ACC112 (cell line): Measurements from ENCODE around the gene PDE3B.
"Not testable (repeated sequence)": the region's sequence is repeated elsewhere in the genome, so short reads cannot be mapped to it uniquely, and the experiment has no call there.

ENCODE experiments used
- H2AFZ ChIP-seq: fragments of 200-600 bp; sonication (generic); one replicate; pipeline ENCODE4 v1.6.0; 2017; ENCODE audit warnings: antibody characterized with exemption, low read length; ENCODE audit not compliant: unreplicated experiment
- H3K27ac ChIP-seq: fragments of 200-600 bp; sonication (generic); 2 replicates; pipeline ENCODE4 v1.5.1; 2014; ENCODE audit warnings: low read depth, mild to moderate bottlenecking, antibody characterized with exemption, low read length, moderate library complexity
- H3K27me3 ChIP-seq: fragments of 200-600 bp; sonication (generic); 2 replicates; pipeline ENCODE4 v1.6.1; 2014; ENCODE audit warnings: mild to moderate bottlenecking, antibody characterized with exemption, low read length, moderate library complexity, mixed read lengths; ENCODE audit not compliant: insufficient read depth
- H3K36me3 ChIP-seq: fragments of 200-600 bp; sonication (generic); 2 replicates; pipeline ENCODE4 v1.6.1; 2016; ENCODE audit warnings: mild to moderate bottlenecking, antibody characterized with exemption, low read length, moderate library complexity, mixed read lengths; ENCODE audit not compliant: insufficient read depth
- H3K4me1 ChIP-seq: fragments of 200-600 bp; sonication (generic); one replicate; pipeline ENCODE4 v1.6.1; 2016; ENCODE audit warnings: low read length, mixed read lengths; ENCODE audit not compliant: insufficient read depth, unreplicated experiment, control insufficient read depth
- H3K4me3 ChIP-seq: fragments of 200-600 bp; sonication (generic); 2 replicates; pipeline ENCODE4 v1.5.1; 2014; ENCODE audit warnings: mild to moderate bottlenecking, low read depth, low read length
- H3K79me2 ChIP-seq: fragments of 200-600 bp; sonication (generic); one replicate; pipeline ENCODE4 v1.6.0; 2016; ENCODE audit warnings: low read length; ENCODE audit not compliant: control insufficient read depth, unreplicated experiment, insufficient read depth

PDE3B gene

DNA sequence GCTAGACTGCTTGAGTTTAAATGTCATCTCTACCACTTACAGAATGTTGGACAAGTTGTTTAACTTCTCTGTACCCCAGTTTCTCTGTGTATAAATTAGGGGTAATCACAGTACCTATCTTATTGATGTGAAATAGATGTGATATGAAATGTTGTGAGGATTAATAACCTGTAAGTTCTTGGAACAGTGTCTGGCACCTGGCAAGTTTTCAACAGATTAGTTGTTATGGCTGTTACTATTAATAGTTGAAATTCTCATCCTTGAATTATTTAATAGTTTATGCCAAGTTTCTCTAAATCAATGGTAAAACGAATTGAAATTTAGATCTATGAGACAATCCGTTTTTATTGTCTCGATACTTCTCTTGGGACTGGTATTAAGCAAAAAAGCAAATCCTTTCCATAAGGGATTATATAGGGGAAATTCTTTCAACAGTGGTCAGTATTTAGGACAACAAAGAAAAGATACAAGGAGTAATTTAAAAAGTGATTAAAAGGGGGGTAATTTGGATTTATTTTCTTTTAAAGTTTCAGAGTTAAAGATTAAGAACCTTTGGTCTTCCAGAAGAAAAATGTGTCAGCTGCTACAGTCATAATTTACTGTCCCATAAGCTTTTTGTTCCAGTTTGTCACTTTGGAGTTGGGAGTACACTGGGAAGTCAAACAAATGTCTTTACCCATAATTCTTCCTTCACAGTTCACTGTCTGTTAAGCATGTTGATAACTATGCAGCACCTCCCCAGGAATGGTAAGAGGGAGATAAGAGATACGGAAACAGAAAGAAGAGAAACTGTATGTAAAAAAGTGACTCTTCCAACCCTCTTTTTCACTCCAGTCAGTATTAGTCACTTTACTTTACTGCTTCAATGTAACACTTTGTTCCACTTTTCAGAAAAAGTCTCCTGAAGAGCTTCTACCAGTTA is 13.2 kb downstream of the PDE3B start:
- Histone ChIP-seq H2AFZ (no peak overlapping the region), H3K36me3 (no peaks in the 10 kb centered on the region), H3K27ac (no peak overlapping the region), H3K27me3 (peaks cover 60% of the 10 kb centered on the region), H3K4me1 (no peaks in the 10 kb centered on the region), H3K79me2 (no peaks in the 10 kb centered on the region), H3K4me3 (no peak overlapping the region)

DNA sequence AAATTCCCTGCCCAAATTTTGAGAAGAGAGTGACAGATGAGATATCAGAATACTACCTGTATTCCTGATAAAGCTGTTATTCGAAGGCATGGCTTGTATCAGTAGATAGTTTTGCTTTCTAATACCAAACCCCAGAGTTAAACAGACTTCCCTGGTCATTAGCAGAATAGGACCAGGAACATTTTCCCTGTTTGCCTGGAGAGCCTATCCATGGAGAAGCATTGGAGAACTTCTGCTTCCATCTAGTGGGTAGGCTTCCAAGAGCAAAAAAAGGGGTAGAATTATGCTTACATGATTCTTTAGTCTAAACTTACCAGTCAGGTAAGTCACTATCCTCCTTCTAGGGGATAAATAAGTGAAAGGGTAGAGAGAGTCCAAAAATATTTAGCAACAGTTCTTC is 14.2 kb downstream of the PDE3B start:
- H3K79me2 ChIP-seq, result no peaks in the 10 kb centered on the region

DNA sequence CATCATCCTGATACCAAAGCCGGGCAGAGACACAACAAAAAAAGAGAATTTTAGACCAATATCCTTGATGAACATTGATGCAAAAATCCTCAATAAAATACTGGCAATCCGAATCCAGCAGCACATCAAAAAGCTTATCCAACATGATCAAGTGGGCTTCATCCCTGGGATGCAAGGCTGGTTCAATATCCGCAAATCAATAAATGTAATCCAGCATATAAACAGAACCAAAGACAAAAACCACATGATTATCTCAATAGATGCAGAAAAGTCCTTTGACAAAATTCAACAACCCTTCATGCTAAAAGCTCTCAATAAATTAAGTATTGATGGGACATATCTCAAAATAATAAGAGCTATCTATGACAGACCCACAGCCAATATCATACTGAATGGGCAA is 21.3 kb downstream of the PDE3B start:
- not testable (repeated sequence) for H2AFZ ChIP-seq, H3K27ac ChIP-seq, H3K4me3 ChIP-seq, H3K79me2 ChIP-seq, H3K27me3 ChIP-seq, H3K36me3 ChIP-seq, H3K4me1 ChIP-seq

More for the DNA sequence above, 14.2 kb downstream of the PDE3B start:
- Histone ChIP-seq H3K4me1 (no peaks in the 10 kb centered on the region), H2AFZ (no peak overlapping the region), H3K36me3 (no peaks in the 10 kb centered on the region), H3K27me3 (peaks cover 50% of the 10 kb centered on the region), H3K4me3 (no peak overlapping the region), H3K27ac (no peak overlapping the region)

DNA sequence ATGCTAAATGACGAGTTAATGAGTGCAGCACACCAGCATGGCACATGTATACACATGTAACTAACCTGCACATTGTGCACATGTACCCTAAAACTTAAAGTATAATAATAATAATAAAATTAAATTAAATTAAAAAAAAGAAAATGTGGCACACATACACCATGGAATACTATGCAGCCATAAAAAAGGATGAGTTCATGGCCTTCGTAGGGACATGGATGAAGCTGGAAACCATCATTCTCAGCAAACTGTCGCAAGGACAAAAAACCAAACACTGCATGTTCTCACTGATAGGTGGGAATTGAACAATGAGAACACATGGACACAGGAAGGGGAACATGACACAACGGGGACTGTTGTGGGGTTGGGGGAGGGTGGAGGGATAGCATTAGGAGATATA is 23.7 kb downstream of the PDE3B start:
- H3K4me1 ChIP-seq, H3K79me2 ChIP-seq, H3K36me3 ChIP-seq, H3K27me3 ChIP-seq, H2AFZ ChIP-seq, H3K4me3 ChIP-seq, H3K27ac ChIP-seq: not testable (repeated sequence)

DNA sequence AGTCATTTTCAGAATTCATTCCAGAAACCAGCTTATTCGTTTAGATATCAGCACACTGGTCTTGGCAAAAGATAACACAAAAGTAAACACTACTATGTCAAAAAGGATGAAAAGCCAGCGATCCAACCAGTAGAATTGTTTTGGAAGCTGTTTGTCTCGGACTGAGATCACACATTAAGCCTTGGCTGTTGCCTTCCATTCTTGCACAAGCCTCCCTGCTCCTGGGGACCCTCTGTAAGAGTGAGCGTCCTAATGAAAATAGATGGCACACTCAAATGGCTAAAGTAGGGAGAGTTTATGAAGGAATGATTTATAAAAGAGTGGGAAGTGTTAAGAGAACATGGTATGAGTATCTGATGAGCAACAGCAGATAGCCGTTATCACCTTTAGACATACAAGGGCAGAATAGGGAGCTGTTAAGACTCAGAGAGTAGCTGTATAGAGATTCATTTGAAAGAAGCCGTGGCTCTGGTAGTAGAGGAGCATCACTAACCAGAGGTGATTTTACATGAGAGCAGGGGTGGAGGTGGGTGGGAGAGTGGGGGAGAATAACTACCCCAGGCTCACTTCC is 25.2 kb downstream of the PDE3B start:
- H3K4me1 ChIP-seq, result no peaks in the 10 kb centered on the region
- no peak overlapping the region for H2AFZ ChIP-seq
- H3K4me3 ChIP-seq, result no peak overlapping the region
- H3K27ac ChIP-seq, result no peak overlapping the region
- H3K36me3 ChIP-seq, result no peaks in the 10 kb centered on the region
- H3K27me3 ChIP-seq, result no peaks in the 10 kb centered on the region
- H3K79me2 ChIP-seq, result no peaks in the 10 kb centered on the region

DNA sequence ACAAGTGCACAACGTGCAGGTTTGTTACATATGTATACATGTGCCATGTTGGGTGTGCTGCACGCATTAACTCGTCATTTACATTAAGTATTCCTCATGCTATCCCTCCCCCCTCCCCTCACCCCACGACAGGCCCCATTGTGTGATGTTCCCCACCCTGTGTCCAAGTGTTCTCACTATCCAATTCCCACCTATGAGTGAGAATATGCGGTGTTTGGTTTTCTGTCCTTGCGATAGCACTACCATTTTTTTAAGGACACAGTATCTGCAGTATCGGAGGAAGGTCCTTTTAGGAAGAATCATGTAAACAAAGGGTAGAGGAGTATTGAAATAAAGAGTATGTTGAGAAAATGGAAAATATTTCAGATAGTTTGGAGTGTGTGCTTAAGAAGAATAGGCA is 25.9 kb downstream of the PDE3B start:
- no peaks in the 10 kb centered on the region for H3K79me2 ChIP-seq
- no peak overlapping the region for H3K4me3 ChIP-seq
- H3K27me3 ChIP-seq, result no peaks in the 10 kb centered on the region
- H3K4me1 ChIP-seq, result no peaks in the 10 kb centered on the region
- no peaks in the 10 kb centered on the region for H3K36me3 ChIP-seq
- no peak overlapping the region for H3K27ac ChIP-seq
- H2AFZ ChIP-seq, result no peak overlapping the region

DNA sequence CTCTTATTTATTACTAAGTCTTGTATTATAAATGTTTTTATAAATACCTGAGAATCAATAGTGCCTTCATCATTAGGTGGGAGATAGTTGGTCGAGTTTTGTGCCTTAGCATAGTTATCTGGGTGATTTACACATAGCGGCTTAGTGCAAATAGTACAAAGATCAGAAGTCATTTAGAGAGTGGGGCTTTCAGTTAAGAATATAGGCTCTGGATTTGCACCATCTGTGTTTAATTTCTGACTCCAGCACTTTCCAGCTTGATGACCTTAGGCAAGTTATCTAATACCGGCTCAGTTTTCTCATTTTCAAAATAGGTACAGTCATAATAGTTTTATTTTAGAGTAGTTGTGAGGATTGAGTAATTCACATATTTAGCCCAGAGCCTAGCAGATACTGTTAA is 26.4 kb downstream of the PDE3B start:
- Histone ChIP-seq H3K27me3 (no peaks in the 10 kb centered on the region), H3K79me2 (no peaks in the 10 kb centered on the region), H3K4me1 (no peaks in the 10 kb centered on the region), H3K4me3 (no peak overlapping the region), H2AFZ (no peak overlapping the region), H3K27ac (no peak overlapping the region), H3K36me3 (no peaks in the 10 kb centered on the region)

DNA sequence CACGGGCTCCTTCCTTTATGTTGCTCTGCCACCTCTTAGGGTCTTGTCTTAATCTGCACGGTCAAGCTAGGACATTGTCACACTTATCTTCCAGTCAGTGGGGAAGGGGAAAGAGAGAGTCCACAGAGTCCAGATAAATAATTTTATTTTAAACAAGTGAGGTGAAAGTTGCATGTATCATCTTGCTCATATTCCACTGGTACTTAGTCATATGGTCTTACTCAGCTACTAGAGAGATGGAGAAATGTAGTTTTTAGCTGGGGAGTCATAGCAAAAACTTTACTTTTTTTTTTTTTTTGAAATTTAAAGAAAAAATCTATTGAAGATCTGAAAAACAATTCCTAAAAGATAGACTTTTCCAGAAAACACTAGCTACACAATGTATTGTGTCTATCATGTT is 29.0 kb downstream of the PDE3B start:
- H3K27me3 ChIP-seq, result no peaks in the 10 kb centered on the region
- no peak overlapping the region for H3K4me3 ChIP-seq
- H3K79me2 ChIP-seq, result no peaks in the 10 kb centered on the region
- no peaks in the 10 kb centered on the region for H3K36me3 ChIP-seq
- no peak overlapping the region for H3K27ac ChIP-seq
- H2AFZ ChIP-seq, result no peak overlapping the region
- H3K4me1 ChIP-seq, result no peaks in the 10 kb centered on the region

DNA sequence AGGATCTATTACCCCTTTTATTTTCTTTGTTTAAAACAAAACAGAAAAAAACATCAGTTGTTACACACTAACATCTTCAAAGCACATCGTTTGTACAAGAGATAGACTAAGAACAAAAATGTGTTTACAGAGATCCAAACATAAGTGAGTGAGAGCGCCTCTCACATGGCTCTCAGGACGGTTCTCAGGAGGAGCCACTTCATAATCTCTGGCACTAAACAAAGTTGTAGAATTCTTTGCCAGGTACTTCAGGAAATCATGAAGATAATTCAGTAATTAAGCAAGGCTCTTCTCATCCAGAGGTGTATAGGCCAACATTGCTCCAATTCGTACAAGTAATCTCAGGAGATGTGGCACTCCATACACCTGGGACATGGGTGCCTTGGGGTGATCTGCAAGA is 29.8 kb downstream of the PDE3B start:
- no peaks in the 10 kb centered on the region for H3K4me1 ChIP-seq
- no peak overlapping the region for H3K27ac ChIP-seq
- no peak overlapping the region for H3K4me3 ChIP-seq
- no peak overlapping the region for H2AFZ ChIP-seq
- H3K36me3 ChIP-seq, result no peaks in the 10 kb centered on the region
- H3K79me2 ChIP-seq, result no peaks in the 10 kb centered on the region
- no peaks in the 10 kb centered on the region for H3K27me3 ChIP-seq

DNA sequence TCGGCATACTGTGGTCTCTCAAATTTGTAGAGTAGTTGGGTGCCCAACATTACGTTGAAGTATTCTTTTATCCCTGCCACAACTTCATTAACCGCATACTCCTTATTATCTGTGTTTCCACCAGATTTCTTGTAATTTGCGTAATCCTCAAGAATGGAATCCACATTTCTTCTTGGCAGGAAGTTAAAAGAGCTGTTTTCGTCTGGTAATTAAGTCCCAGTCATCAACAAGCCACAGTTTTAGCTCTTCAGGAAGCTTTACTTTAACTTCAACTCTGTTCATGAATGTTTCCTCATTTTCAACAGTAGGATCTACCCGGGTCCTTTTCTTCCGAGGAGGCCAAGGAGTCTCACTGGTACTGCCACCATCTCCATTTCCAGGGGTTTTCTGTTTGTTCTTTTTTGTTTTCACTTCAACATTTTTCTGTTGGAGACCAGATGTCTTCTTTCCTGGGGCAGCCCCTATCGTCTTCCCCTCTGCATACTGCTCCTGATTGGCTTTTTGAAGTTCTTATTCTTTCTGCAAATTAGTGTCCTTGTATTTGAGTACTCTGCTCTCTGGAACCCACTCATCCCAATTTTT is 30.3 kb downstream of the PDE3B start:
- no peaks in the 10 kb centered on the region for H3K27me3 ChIP-seq
- H3K36me3 ChIP-seq, result no peaks in the 10 kb centered on the region
- no peak overlapping the region for H3K27ac ChIP-seq
- H3K4me3 ChIP-seq, result no peak overlapping the region
- H2AFZ ChIP-seq, result no peak overlapping the region
- H3K79me2 ChIP-seq, result no peaks in the 10 kb centered on the region
- H3K4me1 ChIP-seq, result no peaks in the 10 kb centered on the region

DNA sequence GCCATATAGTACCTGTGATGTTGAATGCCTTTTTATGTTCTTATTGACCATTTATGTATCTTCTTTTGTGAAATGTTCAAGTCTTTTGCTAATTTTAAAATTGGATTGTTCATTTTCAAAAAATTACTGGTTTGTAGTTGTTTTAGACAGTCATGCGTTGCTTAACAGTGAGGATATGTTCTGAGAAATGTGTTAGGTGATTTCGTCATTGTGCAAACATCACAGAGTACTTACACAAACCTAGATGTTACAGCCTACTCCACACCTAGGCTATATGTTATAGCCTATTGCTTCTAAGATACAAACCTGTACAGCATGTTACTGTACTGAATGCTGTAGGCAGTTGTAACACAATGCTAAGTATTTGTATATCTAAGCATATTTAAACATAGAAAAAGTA is 32.5 kb downstream of the PDE3B start:
- H3K4me1 ChIP-seq, result no peaks in the 10 kb centered on the region
- H3K36me3 ChIP-seq, result no peaks in the 10 kb centered on the region
- H2AFZ ChIP-seq, result no peak overlapping the region
- H3K27ac ChIP-seq, result no peak overlapping the region
- H3K27me3 ChIP-seq, result no peaks in the 10 kb centered on the region
- H3K79me2 ChIP-seq, result no peaks in the 10 kb centered on the region
- H3K4me3 ChIP-seq, result no peak overlapping the region
